SK-N-SH (cell line): ENCODE measurements around the gene RRP8. TPM values are rescaled to one million over a fixed set of nuclear protein-coding genes. Genes with fewer than 3 reads are reported as not detected.

Experiments
- CTCF ChIA-PET: fragments of 300-600, 350-600 bp; formaldehyde crosslinking; extraction: SDS; loops from one replicate; lab custom pipeline; 2021; lab: Yijun Ruan, JAX
- POLR2A ChIA-PET: fragments of 350-600 bp; sonication (Branson Sonifier 250); formaldehyde crosslinking; extraction: SDS; loops from one replicate; lab custom pipeline; 2020; ENCODE audit warnings: antibody characterized with exemption, inconsistent platforms; lab: Yijun Ruan, JAX
- DNase-seq: peaks from one replicate; pipeline ENCODE4 v3.0.0; 2012
- H2AFZ ChIP-seq: fragments of 200-600 bp; sonication (generic); 2 replicates; pipeline ENCODE4 v1.8.1; 2016; ENCODE audit warnings: antibody characterized with exemption, mild to moderate bottlenecking, low read depth
- H3F3A ChIP-seq: fragments of 200-600 bp; sonication (generic); replicated peaks from 2 replicates; pipeline ENCODE3; 2016; ENCODE audit warnings: antibody characterized with exemption, mild to moderate bottlenecking; ENCODE audit not compliant: insufficient read depth
- H3K27ac ChIP-seq, 2 experiments: fragments of 200-500 bp in 1 of 2; fragments of 200-600 bp in 1 of 2; sonication (Bioruptor generic) in 1 of 2; sonication (generic), shearing (Covaris generic) in 1 of 2; 2 replicates each; pipeline versions ENCODE4 v1.5.1 to v1.6.1; 2014 to 2016; ENCODE audit warnings: low read depth in 2 of 2, inconsistent platforms in 1 of 2, low read length in 1 of 2, mild to moderate bottlenecking in 1 of 2, mixed read lengths in 1 of 2
- H3K27me3 ChIP-seq: fragments of 200-600 bp; sonication (generic), shearing (Covaris generic); 2 replicates; pipeline ENCODE4 v1.6.1; 2016; ENCODE audit warnings: mixed run types; ENCODE audit not compliant: insufficient read depth
- H3K36me3 ChIP-seq, 2 experiments: fragments of 200-500 bp in 1 of 2; fragments of 200-600 bp in 1 of 2; sonication (Bioruptor generic) in 1 of 2; sonication (generic) in 1 of 2; replicated peaks in 1 of 2; 2 replicates each; pipeline versions ENCODE3 to v1.5.1; 2014 to 2016; ENCODE audit warnings: low read length in 1 of 2, mild to moderate bottlenecking in 1 of 2; ENCODE audit not compliant: insufficient read depth in 2 of 2, control insufficient read depth in 1 of 2
- H3K4me1 ChIP-seq, 2 experiments: fragments of 200-500 bp in 1 of 2; fragments of 200-600 bp in 1 of 2; sonication (Bioruptor generic) in 1 of 2; sonication (generic), shearing (Covaris generic) in 1 of 2; 2 replicates each; pipeline versions ENCODE4 v1.5.1 to v1.6.1; 2014 to 2016; ENCODE audit warnings: low read depth in 1 of 2, low read length in 1 of 2, mixed run types in 1 of 2; ENCODE audit not compliant: insufficient read depth in 2 of 2, control insufficient read depth in 1 of 2
- H3K4me2 ChIP-seq: fragments of 200-600 bp; sonication (generic), shearing (Covaris generic); 2 replicates; pipeline ENCODE4 v1.6.1; 2017; ENCODE audit warnings: mixed run types
- H3K4me3 ChIP-seq, 2 experiments: fragments of 200-500 bp in 1 of 2; fragments of 200-600 bp in 1 of 2; sonication (Bioruptor generic) in 1 of 2; sonication (generic), shearing (Covaris generic) in 1 of 2; 2 replicates each; pipeline versions ENCODE4 v1.5.1 to v1.8.1; 2014 to 2016; ENCODE audit warnings: low read depth in 2 of 2, inconsistent platforms in 1 of 2, low read length in 1 of 2, mild to moderate bottlenecking in 1 of 2, mixed read lengths in 1 of 2, moderate library complexity in 1 of 2
- H3K79me2 ChIP-seq: fragments of 200-600 bp; sonication (generic); 2 replicates; pipeline ENCODE4 v1.8.1; 2017; ENCODE audit warnings: mild to moderate bottlenecking; ENCODE audit not compliant: insufficient read depth
- H3K9ac ChIP-seq: fragments of 200-600 bp; sonication (generic); 2 replicates; pipeline ENCODE4 v1.6.1; 2017; ENCODE audit warnings: mixed run types
- H3K9me2 ChIP-seq: fragments of 200-600 bp; sonication (generic); 2 replicates; pipeline ENCODE4 v1.6.1; 2017; ENCODE audit warnings: mixed run types
- H3K9me3 ChIP-seq: fragments of 200-600 bp; sonication (generic); 2 replicates; pipeline ENCODE4 v1.6.1; 2017; ENCODE audit warnings: mixed run types, mild to moderate bottlenecking, moderate library complexity
- H4K20me1 ChIP-seq: fragments of 200-600 bp; sonication (generic); 2 replicates; pipeline ENCODE4 v1.6.1; 2017; ENCODE audit warnings: mild to moderate bottlenecking, mixed run types; ENCODE audit not compliant: insufficient read depth
- FOSL2 ChIP-seq: IDR thresholded peaks from 2 replicates; pipeline ENCODE4 v1.4.0; 2012; ENCODE audit warnings: low read depth, mild to moderate bottlenecking, moderate library complexity, borderline replicate concordance
- FOXJ3 ChIP-seq: sonication (generic); formaldehyde crosslinking; IDR thresholded peaks from 2 replicates; pipeline ENCODE4 v1.5.1; 2020; ENCODE audit warnings: mild to moderate bottlenecking, missing genetic modification reagents
- FOXM1 ChIP-seq: IDR thresholded peaks from 2 replicates; pipeline ENCODE4 v1.4.0; 2012; ENCODE audit warnings: low read depth, mild to moderate bottlenecking
- GABPA ChIP-seq: IDR thresholded peaks from 2 replicates; pipeline ENCODE4 v1.4.0; 2012; ENCODE audit warnings: low read depth, mild to moderate bottlenecking
- NRF1 ChIP-seq: IDR thresholded peaks from 2 replicates; pipeline ENCODE4 v1.6.1; 2012; ENCODE audit warnings: low read depth, mild to moderate bottlenecking, low read length
- RFX5 ChIP-seq: IDR thresholded peaks from 2 replicates; pipeline ENCODE4 v1.6.1; 2012; ENCODE audit warnings: mild to moderate bottlenecking, improper control_type of control experiment, low read length
- RXRA ChIP-seq: IDR thresholded peaks from 2 replicates; pipeline ENCODE4 v1.4.0; 2012; ENCODE audit warnings: low read depth, mild to moderate bottlenecking, borderline replicate concordance
- SMC3 ChIP-seq: IDR thresholded peaks from 2 replicates; pipeline ENCODE4 v1.6.1; 2012; ENCODE audit warnings: low read depth, low read length, improper control_type of control experiment
- TEAD4 ChIP-seq: IDR thresholded peaks from 2 replicates; pipeline ENCODE4 v1.4.0; 2012; ENCODE audit warnings: mild to moderate bottlenecking, borderline replicate concordance; ENCODE audit not compliant: insufficient read depth
- WGBS: methylation state at CpG from one replicate; pipeline ENCODE4 v1.1.6; 2017; ENCODE audit warnings: low lambda C conversion rate; 5-methylcytosine and 5-hydroxymethylcytosine counted together
- polyA plus RNA-seq, 3 experiments: library from polyadenylated mRNA; depleted of rRNA; stranded (reverse); fragments of >200 nt; gene quantifications; 2 replicates each; pipeline ENCODE4 v1.2.3, GENCODE V29; 2012
- TF ChIP-seq, protein P1 (sequence below): fragments of 150-350 bp; IDR thresholded peaks from 2 replicates; pipeline ENCODE4 v1.6.1; 2017; ENCODE audit warnings: antibody characterized with exemption, low read length, low read depth, borderline replicate concordance
- TF ChIP-seq, protein P2 (sequence below): IDR thresholded peaks from 2 replicates; pipeline ENCODE4; 2012
- TF ChIP-seq, protein P3 (sequence below): IDR thresholded peaks from 2 replicates; pipeline ENCODE4 v1.6.1; 2012; ENCODE audit warnings: mild to moderate bottlenecking, low read depth, low read length, moderate library complexity
- TF ChIP-seq, protein P4 (sequence below): fragments of 150-350 bp; IDR thresholded peaks from 2 replicates; pipeline ENCODE4 v1.6.1; 2016; ENCODE audit warnings: mild to moderate bottlenecking, low read depth, low read length

RRP8 gene
- polyA plus RNA-seq, 1 of the 3 experiments (the other 2 are of a cell fraction), result 7.8 TPM

DNA sequence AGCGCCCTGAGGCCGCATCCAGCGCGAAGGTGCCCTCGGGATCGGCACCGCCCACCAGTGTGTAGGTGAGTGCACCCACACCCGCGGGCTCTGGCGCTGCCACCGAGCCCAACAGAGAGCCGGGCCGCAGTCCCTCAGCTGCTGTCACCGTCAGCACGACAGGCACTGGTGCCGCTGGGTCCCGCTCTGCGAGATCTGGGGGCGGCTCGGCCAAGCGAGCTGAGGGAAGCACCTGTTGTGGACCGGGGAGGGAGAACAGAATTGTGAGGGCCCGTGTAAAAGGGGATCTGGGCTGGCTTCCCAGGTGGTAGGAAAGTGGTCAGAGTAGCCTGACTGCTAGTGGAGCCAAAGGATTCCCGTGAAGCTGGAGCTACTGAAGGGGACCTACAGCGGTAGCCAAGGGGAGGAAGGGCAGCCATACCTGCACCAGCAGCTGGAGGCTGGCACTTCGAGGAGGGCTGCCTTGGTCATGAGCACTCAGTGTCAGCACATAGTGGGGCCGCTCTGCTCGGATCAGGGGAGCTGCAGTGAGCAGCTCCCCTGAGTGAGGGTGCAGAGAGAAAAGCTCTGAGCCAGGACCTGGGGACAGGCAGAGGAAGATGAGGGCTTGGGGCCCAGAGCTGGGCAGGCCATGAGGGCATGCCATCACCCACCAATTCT, 27.3 kb upstream of the RRP8 start:
- no peak overlapping the region for H3K4me3 ChIP-seq
- no peak overlapping the region for H3K27ac ChIP-seq
- no peaks in the 10 kb centered on the region for H3F3A ChIP-seq
- H3K79me2 ChIP-seq, result no peaks in the 10 kb centered on the region
- H3K4me2 ChIP-seq, result no peak overlapping the region
- no peak for TF ChIP-seq SMC3
- TF ChIP-seq, protein P1, sequence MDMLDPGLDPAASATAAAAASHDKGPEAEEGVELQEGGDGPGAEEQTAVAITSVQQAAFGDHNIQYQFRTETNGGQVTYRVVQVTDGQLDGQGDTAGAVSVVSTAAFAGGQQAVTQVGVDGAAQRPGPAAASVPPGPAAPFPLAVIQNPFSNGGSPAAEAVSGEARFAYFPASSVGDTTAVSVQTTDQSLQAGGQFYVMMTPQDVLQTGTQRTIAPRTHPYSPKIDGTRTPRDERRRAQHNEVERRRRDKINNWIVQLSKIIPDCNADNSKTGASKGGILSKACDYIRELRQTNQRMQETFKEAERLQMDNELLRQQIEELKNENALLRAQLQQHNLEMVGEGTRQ, result no peak
- no peak for TF ChIP-seq FOSL2
- TF ChIP-seq, protein P2, sequence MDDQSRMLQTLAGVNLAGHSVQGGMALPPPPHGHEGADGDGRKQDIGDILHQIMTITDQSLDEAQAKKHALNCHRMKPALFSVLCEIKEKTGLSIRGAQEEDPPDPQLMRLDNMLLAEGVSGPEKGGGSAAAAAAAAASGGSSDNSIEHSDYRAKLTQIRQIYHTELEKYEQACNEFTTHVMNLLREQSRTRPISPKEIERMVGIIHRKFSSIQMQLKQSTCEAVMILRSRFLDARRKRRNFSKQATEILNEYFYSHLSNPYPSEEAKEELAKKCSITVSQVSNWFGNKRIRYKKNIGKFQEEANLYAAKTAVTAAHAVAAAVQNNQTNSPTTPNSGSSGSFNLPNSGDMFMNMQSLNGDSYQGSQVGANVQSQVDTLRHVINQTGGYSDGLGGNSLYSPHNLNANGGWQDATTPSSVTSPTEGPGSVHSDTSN, result no peak
- TF ChIP-seq FOXJ3 (CRISPR knock-in tag), result no peak
- no peak for TF ChIP-seq TEAD4
- no peak for TF ChIP-seq NRF1
- no peak for TF ChIP-seq RXRA
- no peak for TF ChIP-seq FOXM1
- no peak for TF ChIP-seq GABPA
- TF ChIP-seq, protein P3, sequence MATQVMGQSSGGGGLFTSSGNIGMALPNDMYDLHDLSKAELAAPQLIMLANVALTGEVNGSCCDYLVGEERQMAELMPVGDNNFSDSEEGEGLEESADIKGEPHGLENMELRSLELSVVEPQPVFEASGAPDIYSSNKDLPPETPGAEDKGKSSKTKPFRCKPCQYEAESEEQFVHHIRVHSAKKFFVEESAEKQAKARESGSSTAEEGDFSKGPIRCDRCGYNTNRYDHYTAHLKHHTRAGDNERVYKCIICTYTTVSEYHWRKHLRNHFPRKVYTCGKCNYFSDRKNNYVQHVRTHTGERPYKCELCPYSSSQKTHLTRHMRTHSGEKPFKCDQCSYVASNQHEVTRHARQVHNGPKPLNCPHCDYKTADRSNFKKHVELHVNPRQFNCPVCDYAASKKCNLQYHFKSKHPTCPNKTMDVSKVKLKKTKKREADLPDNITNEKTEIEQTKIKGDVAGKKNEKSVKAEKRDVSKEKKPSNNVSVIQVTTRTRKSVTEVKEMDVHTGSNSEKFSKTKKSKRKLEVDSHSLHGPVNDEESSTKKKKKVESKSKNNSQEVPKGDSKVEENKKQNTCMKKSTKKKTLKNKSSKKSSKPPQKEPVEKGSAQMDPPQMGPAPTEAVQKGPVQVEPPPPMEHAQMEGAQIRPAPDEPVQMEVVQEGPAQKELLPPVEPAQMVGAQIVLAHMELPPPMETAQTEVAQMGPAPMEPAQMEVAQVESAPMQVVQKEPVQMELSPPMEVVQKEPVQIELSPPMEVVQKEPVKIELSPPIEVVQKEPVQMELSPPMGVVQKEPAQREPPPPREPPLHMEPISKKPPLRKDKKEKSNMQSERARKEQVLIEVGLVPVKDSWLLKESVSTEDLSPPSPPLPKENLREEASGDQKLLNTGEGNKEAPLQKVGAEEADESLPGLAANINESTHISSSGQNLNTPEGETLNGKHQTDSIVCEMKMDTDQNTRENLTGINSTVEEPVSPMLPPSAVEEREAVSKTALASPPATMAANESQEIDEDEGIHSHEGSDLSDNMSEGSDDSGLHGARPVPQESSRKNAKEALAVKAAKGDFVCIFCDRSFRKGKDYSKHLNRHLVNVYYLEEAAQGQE, result no peak
- TF ChIP-seq, protein P4, sequence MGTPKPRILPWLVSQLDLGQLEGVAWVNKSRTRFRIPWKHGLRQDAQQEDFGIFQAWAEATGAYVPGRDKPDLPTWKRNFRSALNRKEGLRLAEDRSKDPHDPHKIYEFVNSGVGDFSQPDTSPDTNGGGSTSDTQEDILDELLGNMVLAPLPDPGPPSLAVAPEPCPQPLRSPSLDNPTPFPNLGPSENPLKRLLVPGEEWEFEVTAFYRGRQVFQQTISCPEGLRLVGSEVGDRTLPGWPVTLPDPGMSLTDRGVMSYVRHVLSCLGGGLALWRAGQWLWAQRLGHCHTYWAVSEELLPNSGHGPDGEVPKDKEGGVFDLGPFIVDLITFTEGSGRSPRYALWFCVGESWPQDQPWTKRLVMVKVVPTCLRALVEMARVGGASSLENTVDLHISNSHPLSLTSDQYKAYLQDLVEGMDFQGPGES, result no peak
- TF ChIP-seq RFX5, result no peak
- H3K9ac ChIP-seq, result no peak overlapping the region
- H3K4me1 ChIP-seq, result no peaks in the 10 kb centered on the region
- H3K9me2 ChIP-seq, result no peaks in the 10 kb centered on the region
- ChIA-PET POLR2A (interaction anchor here (0.6 to 1.6 kb wide), 2 partner anchors 9 to 16 kb away, joined by 3 to 4 read pairs; no protein-coding TSS in a partner anchor), CTCF (interaction anchor here (0.9 to 1.2 kb wide), 2 partner anchors 10 to 52 kb away, joined by 3 read pairs; partner anchors contain the start of gene MRPL17)
- DNase-seq, result no peak
- 85% methylated on average over 25 of the region's 28 CpGs for WGBS
- H3K27me3 ChIP-seq, result no peaks in the 10 kb centered on the region
- H4K20me1 ChIP-seq, result no peaks in the 10 kb centered on the region
- no peaks in the 10 kb centered on the region for H3K9me3 ChIP-seq
- H3K36me3 ChIP-seq, result peaks cover 0 to 28% of the 10 kb centered on the region in 2 experiments
- H2AFZ ChIP-seq, result no peak overlapping the region
